HepG2 (cell line): ENCODE data around the gene CCDC30. TPM values are rescaled to one million over a fixed set of nuclear protein-coding genes. Genes with fewer than 3 reads are reported as not detected.

Experiments used
- BHLHE40 ChIP-seq: IDR thresholded peaks from 2 replicates; pipeline ENCODE4 v1.6.1; 2011; ENCODE audit warnings: low read length, improper control_type of control experiment
- BRCA1 ChIP-seq: sonication (generic); formaldehyde crosslinking; IDR thresholded peaks from 2 replicates; pipeline ENCODE4 v1.4.0; 2020; ENCODE audit warnings: missing genetic modification reagents
- DNMT3B ChIP-seq: conservative IDR thresholded peaks from 2 replicates; pipeline ENCODE4 v1.6.1; 2016; ENCODE audit warnings: missing biosample characterization, control low read depth
- EEA1 ChIP-seq: sonication (generic); formaldehyde crosslinking; IDR thresholded peaks from 2 replicates; pipeline ENCODE4 v1.5.1; 2020; ENCODE audit warnings: mild to moderate bottlenecking, missing genetic modification reagents, borderline replicate concordance
- GLMP ChIP-seq: sonication (generic); formaldehyde crosslinking; IDR thresholded peaks from 2 replicates; pipeline ENCODE4 v1.9.0; 2021; ENCODE audit warnings: missing genetic modification reagents, mild to moderate bottlenecking, borderline replicate concordance
- GTF3A ChIP-seq: sonication (generic); formaldehyde crosslinking; conservative IDR thresholded peaks from 2 replicates; pipeline ENCODE4 v1.4.0; 2020; ENCODE audit warnings: mild to moderate bottlenecking, missing genetic modification reagents
- HOXA9 ChIP-seq: sonication (generic); formaldehyde crosslinking; IDR thresholded peaks from 2 replicates; pipeline ENCODE4 v1.8.1; 2022; ENCODE audit warnings: missing genetic modification reagents, mild to moderate bottlenecking, moderate library complexity, borderline replicate concordance
- JUND ChIP-seq: sonication (generic); formaldehyde crosslinking; IDR thresholded peaks from 2 replicates; pipeline ENCODE4 v1.8.0; 2022; ENCODE audit warnings: mild to moderate bottlenecking, missing genetic modification reagents
- KDM6A ChIP-seq: IDR thresholded peaks from 2 replicates; pipeline ENCODE4 v1.6.1; 2016; ENCODE audit warnings: low read depth
- KLF6 ChIP-seq: IDR thresholded peaks from 2 replicates; pipeline ENCODE4 v1.8.0; 2016; ENCODE audit warnings: missing biosample characterization, missing genetic modification reagents
- NKX3-1 ChIP-seq: sonication (generic); formaldehyde crosslinking; IDR thresholded peaks from 2 replicates; pipeline ENCODE4 v1.5.0; 2020; ENCODE audit warnings: missing genetic modification reagents
- SOX6 ChIP-seq, 2 experiments: fragments of 450-650 bp in 1 of 2; sonication (generic) in 1 of 2; formaldehyde crosslinking in 1 of 2; IDR thresholded peaks; 2 replicates each; pipeline versions ENCODE4 v1.4.0 to v1.6.1; 2017 to 2020; ENCODE audit warnings: antibody characterized with exemption in 1 of 2, mild to moderate bottlenecking in 1 of 2, missing genetic modification reagents in 1 of 2
- SPEN ChIP-seq: sonication (generic); formaldehyde crosslinking; IDR thresholded peaks from 2 replicates; pipeline ENCODE4 v1.5.1; 2020; ENCODE audit warnings: low read depth, mild to moderate bottlenecking, missing genetic modification reagents
- YY1 ChIP-seq: IDR thresholded peaks from 2 replicates; pipeline ENCODE4 v1.6.1; 2011; ENCODE audit warnings: low read length, low read depth, moderate library complexity, mild to moderate bottlenecking; ENCODE audit not compliant: insufficient read depth, insufficient replicate concordance
- ZBTB34 ChIP-seq: sonication (generic); formaldehyde crosslinking; IDR thresholded peaks from 2 replicates; pipeline ENCODE4 v1.8.0; 2022; ENCODE audit warnings: mild to moderate bottlenecking, missing genetic modification reagents
- ZBTB38 ChIP-seq: sonication (generic); formaldehyde crosslinking; IDR thresholded peaks from 2 replicates; pipeline ENCODE4 v1.5.1; 2020; ENCODE audit warnings: mild to moderate bottlenecking, missing genetic modification reagents
- ZBTB43 ChIP-seq: sonication (generic); formaldehyde crosslinking; conservative IDR thresholded peaks from 2 replicates; pipeline ENCODE4 v1.4.0; 2020; ENCODE audit warnings: missing genetic modification reagents
- ZNF101 ChIP-seq: sonication (generic); formaldehyde crosslinking; IDR thresholded peaks from 2 replicates; pipeline ENCODE4 v1.4.0; 2020; ENCODE audit warnings: mild to moderate bottlenecking, low read depth, missing genetic modification reagents, borderline replicate concordance
- ZNF143 ChIP-seq: sonication (generic); formaldehyde crosslinking; IDR thresholded peaks from 2 replicates; pipeline ENCODE4 v1.4.0; 2020; ENCODE audit warnings: missing genetic modification reagents
- ZNF251 ChIP-seq: sonication (generic); formaldehyde crosslinking; IDR thresholded peaks from 2 replicates; pipeline ENCODE4 v1.9.0; 2021; ENCODE audit warnings: mild to moderate bottlenecking, missing genetic modification reagents
- ZNF567 ChIP-seq: sonication (generic); formaldehyde crosslinking; IDR thresholded peaks from 2 replicates; pipeline ENCODE4 v1.8.1; 2023; ENCODE audit warnings: mild to moderate bottlenecking, missing genetic modification reagents, borderline replicate concordance
- ZNF891 ChIP-seq: sonication (generic); formaldehyde crosslinking; IDR thresholded peaks from 2 replicates; pipeline ENCODE4 v1.5.0; 2020; ENCODE audit warnings: mild to moderate bottlenecking, missing genetic modification reagents
- ZSCAN20 ChIP-seq: sonication (generic); formaldehyde crosslinking; IDR thresholded peaks from 2 replicates; pipeline ENCODE4 v1.4.0; 2020; ENCODE audit warnings: missing genetic modification reagents, mild to moderate bottlenecking, borderline replicate concordance
- polyA plus RNA-seq, 8 experiments: library from polyadenylated mRNA; depleted of rRNA in 3 of 8; stranded (reverse) in 7 of 8; unstranded in 1 of 8; fragments of >200 nt; fragmentation: Illumina TruSeq in 4 of 8; extraction: Trizol in 4 of 8; gene quantifications; 2 replicates each; pipeline versions ENCODE4 v1.2.1 to v1.2.3, GENCODE V29; 2011 to 2016; ENCODE audit warnings: low read depth in 4 of 8, missing spikeins in 1 of 8, mixed read lengths in 1 of 8; ENCODE audit not compliant: insufficient read depth in 1 of 8
- total RNA-seq, 5 experiments: library from RNA; depleted of rRNA; stranded (reverse); fragments of >200 nt; fragmentation: Illumina TruSeq; extraction: Trizol; gene quantifications; 2 replicates each; pipeline ENCODE4 v1.2.3, GENCODE V29; 2016; ENCODE audit warnings: low read depth in 1 of 5
- TF ChIP-seq, protein P1 (sequence below): sonication (generic); formaldehyde crosslinking; IDR thresholded peaks from 2 replicates; pipeline ENCODE4 v1.5.1; 2020; ENCODE audit warnings: missing genetic modification reagents, mild to moderate bottlenecking, borderline replicate concordance
- TF ChIP-seq, protein P2 (sequence below): sonication (generic); formaldehyde crosslinking; IDR thresholded peaks from 2 replicates; pipeline ENCODE4 v1.4.0; 2020; ENCODE audit warnings: missing genetic modification reagents; ENCODE audit errors: not compliant biosample characterization

The CCDC30 gene
- total and polyA plus RNA-seq, 2 of the 13 experiments (the other 11 are each of a cell fraction or from before 2014, with no cell fraction given), result 0.25 to 0.77 TPM

- TF ChIP-seq EEA1 (CRISPR knock-in tag), result 0 out of 2 replicates have a peak, but pooled peaks have one; percentile 76
- TF ChIP-seq ZNF251 (CRISPR knock-in tag), result no peak
- TF ChIP-seq SPEN, result no peak
- TF ChIP-seq ZSCAN20 (CRISPR knock-in tag), result 0 out of 2 replicates have a peak, but pooled peaks have one; percentile 27
- no peak for TF ChIP-seq KLF6
- TF ChIP-seq GLMP (CRISPR knock-in tag), result no peak
- TF ChIP-seq NKX3-1, result no peak
- TF ChIP-seq ZNF567 (CRISPR knock-in tag), result no peak
- TF ChIP-seq JUND, result no peak
- TF ChIP-seq ZBTB43 (CRISPR knock-in tag), result no peak
- no peak for TF ChIP-seq KDM6A (CRISPR knock-in tag)
- no peak for TF ChIP-seq YY1
- no peak for TF ChIP-seq SOX6 (IDR thresholded peaks at IDR 0.05)
- no peak for TF ChIP-seq SOX6 (CRISPR knock-in tag; IDR thresholded peaks at IDR 0.05)
- TF ChIP-seq, protein P1, sequence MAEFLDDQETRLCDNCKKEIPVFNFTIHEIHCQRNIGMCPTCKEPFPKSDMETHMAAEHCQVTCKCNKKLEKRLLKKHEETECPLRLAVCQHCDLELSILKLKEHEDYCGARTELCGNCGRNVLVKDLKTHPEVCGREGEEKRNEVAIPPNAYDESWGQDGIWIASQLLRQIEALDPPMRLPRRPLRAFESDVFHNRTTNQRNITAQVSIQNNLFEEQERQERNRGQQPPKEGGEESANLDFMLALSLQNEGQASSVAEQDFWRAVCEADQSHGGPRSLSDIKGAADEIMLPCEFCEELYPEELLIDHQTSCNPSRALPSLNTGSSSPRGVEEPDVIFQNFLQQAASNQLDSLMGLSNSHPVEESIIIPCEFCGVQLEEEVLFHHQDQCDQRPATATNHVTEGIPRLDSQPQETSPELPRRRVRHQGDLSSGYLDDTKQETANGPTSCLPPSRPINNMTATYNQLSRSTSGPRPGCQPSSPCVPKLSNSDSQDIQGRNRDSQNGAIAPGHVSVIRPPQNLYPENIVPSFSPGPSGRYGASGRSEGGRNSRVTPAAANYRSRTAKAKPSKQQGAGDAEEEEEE, result no peak
- TF ChIP-seq, protein P2, sequence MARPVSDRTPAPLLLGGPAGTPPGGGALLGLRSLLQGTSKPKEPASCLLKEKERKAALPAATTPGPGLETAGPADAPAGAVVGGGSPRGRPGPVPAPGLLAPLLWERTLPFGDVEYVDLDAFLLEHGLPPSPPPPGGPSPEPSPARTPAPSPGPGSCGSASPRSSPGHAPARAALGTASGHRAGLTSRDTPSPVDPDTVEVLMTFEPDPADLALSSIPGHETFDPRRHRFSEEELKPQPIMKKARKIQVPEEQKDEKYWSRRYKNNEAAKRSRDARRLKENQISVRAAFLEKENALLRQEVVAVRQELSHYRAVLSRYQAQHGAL (CRISPR knock-in tag), result no peak
- TF ChIP-seq ZNF101, result no peak
- TF ChIP-seq ZNF891 (CRISPR knock-in tag), result no peak
- no peak for TF ChIP-seq GTF3A (CRISPR knock-in tag)
- no peak for TF ChIP-seq HOXA9 (CRISPR knock-in tag)
- no peak for TF ChIP-seq ZNF143 (CRISPR knock-in tag)
- no peak for TF ChIP-seq DNMT3B (CRISPR knock-in tag)
- TF ChIP-seq ZBTB34, result no peak
- TF ChIP-seq ZBTB38, result no peak
- 0 out of 2 replicates have a peak, but pooled peaks have one; percentile 65 for TF ChIP-seq BRCA1
- TF ChIP-seq BHLHE40, result no peak
These were observed 195.8 kb downstream of the CCDC30 start (continued) for GRCh38 chr1:42658877-42659337.
